ENCODE data around the gene TAPBPL.

TAPBPL gene

GRCh38 chr12:6444031-6444430, 7.8 kb upstream of the TAPBPL start:
- TF ChIP-seq NFIC (IDR thresholded peaks at IDR 0.05) (no peak), RAD21 (IDR thresholded peaks at IDR 0.05; ENCODE audit: low read depth) (no peak), TEAD4 (IDR thresholded peaks at IDR 0.05) (no peak), FOXM1 (IDR thresholded peaks at IDR 0.05; ENCODE audit: borderline replicate concordance, low read depth) (no peak), MAX (IDR thresholded peaks at IDR 0.05) (no peak), CREB1 (IDR thresholded peaks at IDR 0.05; ENCODE audit: low read depth) (no peak), EP300 (IDR thresholded peaks at IDR 0.05; ENCODE audit: borderline replicate concordance) (no peak), USF1 (IDR thresholded peaks at IDR 0.05) (no peak)

GRCh38 chr12:6444704-6445688, 6.8 kb upstream of the TAPBPL start, which contains the start of gene CD27:
Gene CD27, plus strand, starts transcription at chr12:6444955. Its CDS starts 141 bp downstream, at chr12:6445096.
- no peak for TF ChIP-seq TCF12 (IDR thresholded peaks at IDR 0.05; ENCODE audit: low read depth)
- no peak for TF ChIP-seq REST (IDR thresholded peaks at IDR 0.05; ENCODE audit: low read depth)
- TF ChIP-seq MAX (IDR thresholded peaks at IDR 0.05) = no peak
- TF ChIP-seq NFIC (IDR thresholded peaks at IDR 0.05) = no peak
- no peak for TF ChIP-seq CEBPB (IDR thresholded peaks at IDR 0.05)
- TF ChIP-seq EGR1 (IDR thresholded peaks at IDR 0.05) = no peak
- no peak for TF ChIP-seq EP300 (IDR thresholded peaks at IDR 0.05; ENCODE audit: borderline replicate concordance)
- no peak for TF ChIP-seq ZBTB7A (IDR thresholded peaks at IDR 0.05; ENCODE audit: low read depth)
- TF ChIP-seq FOXM1 (IDR thresholded peaks at IDR 0.05; ENCODE audit: borderline replicate concordance, low read depth) = no peak
- no peak for TF ChIP-seq TAF1 (IDR thresholded peaks at IDR 0.05; ENCODE audit: low read depth)
- no peak for TF ChIP-seq USF1 (IDR thresholded peaks at IDR 0.05)
- no peak for TF ChIP-seq YY1 (IDR thresholded peaks at IDR 0.05; ENCODE audit: low read depth)
- TF ChIP-seq RAD21 (IDR thresholded peaks at IDR 0.05; ENCODE audit: low read depth) = no peak
- no peak for TF ChIP-seq TEAD4 (IDR thresholded peaks at IDR 0.05)
- TF ChIP-seq CREB1 (IDR thresholded peaks at IDR 0.05; ENCODE audit: low read depth) = no peak

- no peak for TF ChIP-seq FOXM1 (IDR thresholded peaks at IDR 0.05; ENCODE audit: borderline replicate concordance, low read depth)
- TF ChIP-seq TCF12 (IDR thresholded peaks at IDR 0.05; ENCODE audit: low read depth) = no peak
- TF ChIP-seq ZBTB7A (IDR thresholded peaks at IDR 0.05; ENCODE audit: low read depth) = no peak
- no peak for TF ChIP-seq MAX (IDR thresholded peaks at IDR 0.05)
- no peak for TF ChIP-seq NFIC (IDR thresholded peaks at IDR 0.05)
- no peak for TF ChIP-seq CREB1 (IDR thresholded peaks at IDR 0.05; ENCODE audit: low read depth)
- TF ChIP-seq EP300 (IDR thresholded peaks at IDR 0.05; ENCODE audit: borderline replicate concordance) = no peak
- TF ChIP-seq REST (IDR thresholded peaks at IDR 0.05; ENCODE audit: low read depth) = no peak
- no peak for TF ChIP-seq RAD21 (IDR thresholded peaks at IDR 0.05; ENCODE audit: low read depth)
- TF ChIP-seq EGR1 (IDR thresholded peaks at IDR 0.05) = no peak
- no peak for TF ChIP-seq TEAD4 (IDR thresholded peaks at IDR 0.05)
Observed at GRCh38 chr12:6450091-6450868, 1.6 kb upstream of the TAPBPL start.

GRCh38 chr12:6450869-6451347, 934 bp upstream of the TAPBPL start:
- TF ChIP-seq EP300 (IDR thresholded peaks at IDR 0.05; ENCODE audit: borderline replicate concordance) (no peak), CREB1 (IDR thresholded peaks at IDR 0.05; ENCODE audit: low read depth) (no peak), USF1 (IDR thresholded peaks at IDR 0.05) (no peak), FOXM1 (IDR thresholded peaks at IDR 0.05; ENCODE audit: borderline replicate concordance, low read depth) (no peak), NFIC (IDR thresholded peaks at IDR 0.05) (no peak), REST (IDR thresholded peaks at IDR 0.05; ENCODE audit: low read depth) (no peak), RAD21 (IDR thresholded peaks at IDR 0.05; ENCODE audit: low read depth) (no peak)

Measured in Ishikawa (cell line).